GM23338 (cell line): ENCODE results near the gene CBX2. TPM values are rescaled to one million over a fixed set of nuclear protein-coding genes. Genes with fewer than 3 reads are reported as not detected.
A peak's percentile ranks its signal among the peaks of the same experiment; 100 is the strongest.

Experiments used
- ATAC-seq: fragments of 200-7000 bp; cut with Tn5 transposase; 3 replicates; pipeline ENCODE4 v1.9.1; 2020
- DNase-seq: peaks from one replicate; pipeline ENCODE4 v3.0.0-alpha.2; 2015; ENCODE audit warnings: low spot score
- H2AFZ ChIP-seq: fragments of 200-600 bp; sonication (generic); 2 replicates; pipeline ENCODE4 v1.8.0; 2016; ENCODE audit warnings: antibody characterized with exemption, mild to moderate bottlenecking, moderate library complexity
- H3F3A ChIP-seq: fragments of 200-600 bp; sonication (generic); replicated peaks from 2 replicates; pipeline ENCODE4 v1.8.0; 2017; ENCODE audit warnings: antibody characterized with exemption, mixed run types, low read depth
- H3K27ac ChIP-seq: fragments of 200-600 bp; sonication (generic); 2 replicates; pipeline ENCODE4 v1.6.1; 2016; ENCODE audit warnings: low read depth
- H3K27me3 ChIP-seq: fragments of 200-600 bp; sonication (generic); 2 replicates; pipeline ENCODE4 v1.8.0; 2016; ENCODE audit warnings: mild to moderate bottlenecking, mixed run types, moderate library complexity; ENCODE audit not compliant: insufficient read depth
- H3K36me3 ChIP-seq: fragments of 200-600 bp; sonication (generic); 2 replicates; pipeline ENCODE4 v1.8.0; 2016; ENCODE audit warnings: mild to moderate bottlenecking; ENCODE audit not compliant: insufficient read depth
- H3K4me1 ChIP-seq: fragments of 200-600 bp; sonication (generic); 2 replicates; pipeline ENCODE4 v1.8.0; 2016; ENCODE audit warnings: mild to moderate bottlenecking, moderate library complexity; ENCODE audit not compliant: insufficient read depth
- H3K4me2 ChIP-seq: fragments of 200-600 bp; sonication (generic); 2 replicates; pipeline ENCODE4 v1.7.1; 2017; ENCODE audit warnings: mixed run types
- H3K4me3 ChIP-seq: fragments of 200-600 bp; sonication (generic); 2 replicates; pipeline ENCODE4 v1.6.1; 2016; ENCODE audit warnings: mixed run types
- H3K79me2 ChIP-seq: fragments of 200-600 bp; sonication (generic); replicated peaks from 2 replicates; pipeline ENCODE4 v1.8.0; 2017; ENCODE audit warnings: mild to moderate bottlenecking; ENCODE audit not compliant: insufficient read depth
- H3K9me2 ChIP-seq: fragments of 200-600 bp; sonication (generic); 2 replicates; pipeline ENCODE4 v1.8.0; 2017; ENCODE audit not compliant: insufficient read depth
- H4K20me1 ChIP-seq: fragments of 200-600 bp; sonication (generic); replicated peaks from 2 replicates; pipeline ENCODE4 v1.8.0; 2017; ENCODE audit warnings: mild to moderate bottlenecking; ENCODE audit not compliant: insufficient read depth
- H3K27ac Mint-ChIP-seq: 2 replicates; pipeline ENCODE4 v1.8.0; 2020; ENCODE audit warnings: inconsistent platforms, mild to moderate bottlenecking, moderate library complexity, mixed read lengths
- H3K27me3 Mint-ChIP-seq: 3 replicates; pipeline ENCODE4 v1.8.0; 2022; ENCODE audit warnings: low read depth, mild to moderate bottlenecking, moderate library complexity, mixed read lengths, inconsistent platforms; ENCODE audit not compliant: insufficient read depth, poor library complexity
- H3K36me3 Mint-ChIP-seq: 3 replicates; pipeline ENCODE4 v1.8.0; 2021; ENCODE audit warnings: low read depth, mild to moderate bottlenecking, inconsistent platforms, moderate library complexity, mixed read lengths
- H3K4me1 Mint-ChIP-seq: 3 replicates; pipeline ENCODE4 v1.8.0; 2020; ENCODE audit warnings: mild to moderate bottlenecking, inconsistent platforms, mixed read lengths
- H3K4me3 Mint-ChIP-seq: 3 replicates; pipeline ENCODE4 v1.8.0; 2021; ENCODE audit warnings: moderate library complexity, mild to moderate bottlenecking, inconsistent platforms, mixed read lengths
- H3K9me3 Mint-ChIP-seq: 3 replicates; pipeline ENCODE4 v1.8.0; 2020; ENCODE audit warnings: moderate library complexity, mild to moderate bottlenecking, inconsistent platforms, mixed read lengths
- CREB1 ChIP-seq: fragments of 250-450 bp; sonication (Bioruptor Pico); IDR thresholded peaks from 2 replicates; pipeline ENCODE4 v1.5.0; 2020; ENCODE audit warnings: low read depth, mild to moderate bottlenecking, moderate library complexity
- EZH2 ChIP-seq: fragments of 200-600 bp; sonication (generic); IDR thresholded peaks from one replicate; pipeline ENCODE4 v1.8.0; 2017; ENCODE audit warnings: antibody characterized with exemption, mild to moderate bottlenecking, low read depth; ENCODE audit not compliant: unreplicated experiment
- EZH2phosphoT487 ChIP-seq: fragments of 200-600 bp; sonication (generic); IDR thresholded peaks from one replicate; pipeline ENCODE4 v1.8.1; 2018; ENCODE audit warnings: antibody characterized with exemption; ENCODE audit not compliant: unreplicated experiment
- JUNB ChIP-seq: IDR thresholded peaks from one replicate; pipeline ENCODE4 v1.6.1; 2016; ENCODE audit warnings: antibody characterized with exemption; ENCODE audit not compliant: unreplicated experiment
- NANOG ChIP-seq: IDR thresholded peaks from 2 replicates; pipeline ENCODE4 v1.6.1; 2016; ENCODE audit warnings: antibody characterized with exemption, borderline replicate concordance
- POLR2AphosphoS5 ChIP-seq: IDR thresholded peaks from 2 replicates; pipeline ENCODE4 v1.6.1; 2016; ENCODE audit warnings: antibody characterized with exemption, low read depth
- STAT1 ChIP-seq: IDR thresholded peaks from one replicate; pipeline ENCODE4 v1.6.1; 2016; ENCODE audit warnings: antibody characterized with exemption; ENCODE audit not compliant: unreplicated experiment
- ZNF114 ChIP-seq: fragments of 250-450 bp; sonication (Bioruptor Pico); IDR thresholded peaks from 2 replicates; pipeline ENCODE4 v1.5.0; 2020; ENCODE audit warnings: mild to moderate bottlenecking, moderate library complexity
- ZNF331 ChIP-seq: fragments of 250-450 bp; sonication (Bioruptor Pico); IDR thresholded peaks from 2 replicates; pipeline ENCODE4 v1.5.0; 2020; ENCODE audit warnings: low read depth, mild to moderate bottlenecking, moderate library complexity
- polyA plus RNA-seq: library from polyadenylated mRNA; unstranded; fragments of >200 nt; fragmentation: Nextera tagmentation; extraction: Ambion mirVana; gene quantifications from 2 replicates; pipeline ENCODE4 v1.2.1, GENCODE V29; 2016
- total RNA-seq: library from RNA; depleted of rRNA; stranded (reverse); fragments of >200 nt; shearing (Covaris generic); gene quantifications from 2 replicates; pipeline ENCODE4 v1.2.3, GENCODE V29; 2014
- TF ChIP-seq, protein P1 (sequence below): IDR thresholded peaks from one replicate; pipeline ENCODE4 v1.6.1; 2018; ENCODE audit warnings: antibody characterized with exemption; ENCODE audit not compliant: unreplicated experiment
- TF ChIP-seq, protein P2 (sequence below): IDR thresholded peaks from 2 replicates; pipeline ENCODE4 v1.6.1; 2016; ENCODE audit warnings: antibody characterized with exemption
- TF ChIP-seq, protein P3 (sequence below): fragments of 250-450 bp; sonication (Bioruptor Pico); IDR thresholded peaks from 2 replicates; pipeline ENCODE4 v1.5.0; 2020; ENCODE audit warnings: mild to moderate bottlenecking, moderate library complexity
- TF ChIP-seq, protein P4 (sequence below), 2 experiments: fragments of 200-600 bp in 1 of 2; sonication (generic) in 1 of 2; conservative IDR thresholded peaks; 2 replicates each; pipeline versions ENCODE4 v1.5.1 to v1.6.1; 2016 to 2017; ENCODE audit warnings: antibody characterized with exemption in 2 of 2, low read depth in 2 of 2, mild to moderate bottlenecking in 2 of 2, moderate library complexity in 1 of 2

The CBX2 gene
- total and polyA plus RNA-seq, 2 experiments from 2014 or later, result 26.6 to 114 TPM

DNA sequence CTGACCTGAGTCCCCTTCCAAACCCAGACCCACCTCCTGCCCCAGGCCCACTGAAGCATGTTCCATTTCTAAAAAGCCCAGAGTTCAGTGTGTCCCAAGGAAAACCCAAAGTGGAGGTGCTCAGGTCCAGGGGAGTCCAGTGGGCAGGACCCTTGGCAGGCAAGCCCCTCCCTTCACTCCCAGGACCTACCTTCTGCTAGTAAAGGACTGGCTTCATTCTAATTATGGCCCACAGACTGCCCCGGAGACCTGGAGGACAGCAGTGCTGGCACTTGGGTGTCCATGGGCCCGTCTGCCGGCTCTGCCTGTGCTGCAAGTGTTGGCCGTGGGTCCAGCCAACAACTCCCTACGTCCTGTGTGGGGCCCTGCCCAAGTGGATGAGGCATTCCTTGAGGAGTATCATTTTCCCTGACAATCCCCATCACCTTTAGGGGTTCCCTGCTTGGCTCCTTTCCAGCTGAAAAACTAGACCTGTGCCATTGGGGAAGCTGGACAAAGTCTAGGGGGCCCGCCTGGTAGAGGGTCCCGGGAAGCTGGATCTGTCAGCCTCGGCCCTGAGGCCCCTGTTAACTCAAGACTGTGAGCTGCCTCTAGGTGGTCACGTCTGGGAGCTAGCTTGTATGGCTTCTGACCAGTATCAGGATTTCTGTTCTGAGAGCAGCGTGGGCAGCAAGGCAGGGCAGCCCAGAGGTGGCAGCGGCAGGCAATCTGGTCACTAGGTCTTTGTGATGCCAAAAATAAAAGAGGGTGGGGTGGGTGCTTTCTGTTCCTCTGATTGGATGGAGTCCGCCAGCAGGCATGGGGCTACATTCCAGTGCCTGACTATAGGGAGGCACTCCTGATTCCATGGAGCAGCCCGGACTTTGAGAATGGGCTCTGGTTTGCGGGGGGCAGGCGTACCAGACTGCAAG is 8.2 kb downstream of the CBX2 start:
- Histone ChIP-seq H3K4me2 (0 out of 2 replicates have a peak overlapping the region, but pooled peaks have one; percentile 12), H3F3A (peaks cover 34% of the 10 kb centered on the region), H3K27ac (no peak overlapping the region), H3K4me3 (no peak overlapping the region), H2AFZ (no peak overlapping the region), H3K9me2 (no peaks in the 10 kb centered on the region), H3K4me1 (peaks cover 26% of the 10 kb centered on the region), H3K79me2 (0 out of 2 replicates have a peak, but pooled peaks cover 4% of the 10 kb centered on the region), H3K36me3 (no peaks in the 10 kb centered on the region; the same call in 1 of the 2 replicates), H3K27me3 (peaks cover 44% of the 10 kb centered on the region), H4K20me1 (peaks cover 36% of the 10 kb centered on the region)
- Mint-ChIP-seq H3K4me3 (no peak overlapping the region; the same call in 2 of the 3 replicates), H3K36me3 (peaks cover 45% of the 10 kb centered on the region), H3K9me3 (no peaks in the 10 kb centered on the region), H3K4me1 (peaks cover 50% of the 10 kb centered on the region), H3K27ac (no peak overlapping the region), H3K27me3 (peaks cover 74% of the 10 kb centered on the region)
- TF ChIP-seq JUNB, result no peak
- no peak for TF ChIP-seq NANOG
- TF ChIP-seq, protein P1, sequence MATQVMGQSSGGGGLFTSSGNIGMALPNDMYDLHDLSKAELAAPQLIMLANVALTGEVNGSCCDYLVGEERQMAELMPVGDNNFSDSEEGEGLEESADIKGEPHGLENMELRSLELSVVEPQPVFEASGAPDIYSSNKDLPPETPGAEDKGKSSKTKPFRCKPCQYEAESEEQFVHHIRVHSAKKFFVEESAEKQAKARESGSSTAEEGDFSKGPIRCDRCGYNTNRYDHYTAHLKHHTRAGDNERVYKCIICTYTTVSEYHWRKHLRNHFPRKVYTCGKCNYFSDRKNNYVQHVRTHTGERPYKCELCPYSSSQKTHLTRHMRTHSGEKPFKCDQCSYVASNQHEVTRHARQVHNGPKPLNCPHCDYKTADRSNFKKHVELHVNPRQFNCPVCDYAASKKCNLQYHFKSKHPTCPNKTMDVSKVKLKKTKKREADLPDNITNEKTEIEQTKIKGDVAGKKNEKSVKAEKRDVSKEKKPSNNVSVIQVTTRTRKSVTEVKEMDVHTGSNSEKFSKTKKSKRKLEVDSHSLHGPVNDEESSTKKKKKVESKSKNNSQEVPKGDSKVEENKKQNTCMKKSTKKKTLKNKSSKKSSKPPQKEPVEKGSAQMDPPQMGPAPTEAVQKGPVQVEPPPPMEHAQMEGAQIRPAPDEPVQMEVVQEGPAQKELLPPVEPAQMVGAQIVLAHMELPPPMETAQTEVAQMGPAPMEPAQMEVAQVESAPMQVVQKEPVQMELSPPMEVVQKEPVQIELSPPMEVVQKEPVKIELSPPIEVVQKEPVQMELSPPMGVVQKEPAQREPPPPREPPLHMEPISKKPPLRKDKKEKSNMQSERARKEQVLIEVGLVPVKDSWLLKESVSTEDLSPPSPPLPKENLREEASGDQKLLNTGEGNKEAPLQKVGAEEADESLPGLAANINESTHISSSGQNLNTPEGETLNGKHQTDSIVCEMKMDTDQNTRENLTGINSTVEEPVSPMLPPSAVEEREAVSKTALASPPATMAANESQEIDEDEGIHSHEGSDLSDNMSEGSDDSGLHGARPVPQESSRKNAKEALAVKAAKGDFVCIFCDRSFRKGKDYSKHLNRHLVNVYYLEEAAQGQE, result no peak
- no peak for TF ChIP-seq CREB1 (CRISPR knock-in tag)
- TF ChIP-seq STAT1, result no peak
- no peak for TF ChIP-seq POLR2AphosphoS5
- TF ChIP-seq, protein P2, sequence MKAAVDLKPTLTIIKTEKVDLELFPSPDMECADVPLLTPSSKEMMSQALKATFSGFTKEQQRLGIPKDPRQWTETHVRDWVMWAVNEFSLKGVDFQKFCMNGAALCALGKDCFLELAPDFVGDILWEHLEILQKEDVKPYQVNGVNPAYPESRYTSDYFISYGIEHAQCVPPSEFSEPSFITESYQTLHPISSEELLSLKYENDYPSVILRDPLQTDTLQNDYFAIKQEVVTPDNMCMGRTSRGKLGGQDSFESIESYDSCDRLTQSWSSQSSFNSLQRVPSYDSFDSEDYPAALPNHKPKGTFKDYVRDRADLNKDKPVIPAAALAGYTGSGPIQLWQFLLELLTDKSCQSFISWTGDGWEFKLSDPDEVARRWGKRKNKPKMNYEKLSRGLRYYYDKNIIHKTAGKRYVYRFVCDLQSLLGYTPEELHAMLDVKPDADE, result no peak
- TF ChIP-seq ZNF331 (CRISPR knock-in tag), result no peak
- no peak for TF ChIP-seq ZNF114 (CRISPR knock-in tag)
- TF ChIP-seq EZH2, result no peak
- no peak for TF ChIP-seq EZH2phosphoT487
- TF ChIP-seq, protein P3, sequence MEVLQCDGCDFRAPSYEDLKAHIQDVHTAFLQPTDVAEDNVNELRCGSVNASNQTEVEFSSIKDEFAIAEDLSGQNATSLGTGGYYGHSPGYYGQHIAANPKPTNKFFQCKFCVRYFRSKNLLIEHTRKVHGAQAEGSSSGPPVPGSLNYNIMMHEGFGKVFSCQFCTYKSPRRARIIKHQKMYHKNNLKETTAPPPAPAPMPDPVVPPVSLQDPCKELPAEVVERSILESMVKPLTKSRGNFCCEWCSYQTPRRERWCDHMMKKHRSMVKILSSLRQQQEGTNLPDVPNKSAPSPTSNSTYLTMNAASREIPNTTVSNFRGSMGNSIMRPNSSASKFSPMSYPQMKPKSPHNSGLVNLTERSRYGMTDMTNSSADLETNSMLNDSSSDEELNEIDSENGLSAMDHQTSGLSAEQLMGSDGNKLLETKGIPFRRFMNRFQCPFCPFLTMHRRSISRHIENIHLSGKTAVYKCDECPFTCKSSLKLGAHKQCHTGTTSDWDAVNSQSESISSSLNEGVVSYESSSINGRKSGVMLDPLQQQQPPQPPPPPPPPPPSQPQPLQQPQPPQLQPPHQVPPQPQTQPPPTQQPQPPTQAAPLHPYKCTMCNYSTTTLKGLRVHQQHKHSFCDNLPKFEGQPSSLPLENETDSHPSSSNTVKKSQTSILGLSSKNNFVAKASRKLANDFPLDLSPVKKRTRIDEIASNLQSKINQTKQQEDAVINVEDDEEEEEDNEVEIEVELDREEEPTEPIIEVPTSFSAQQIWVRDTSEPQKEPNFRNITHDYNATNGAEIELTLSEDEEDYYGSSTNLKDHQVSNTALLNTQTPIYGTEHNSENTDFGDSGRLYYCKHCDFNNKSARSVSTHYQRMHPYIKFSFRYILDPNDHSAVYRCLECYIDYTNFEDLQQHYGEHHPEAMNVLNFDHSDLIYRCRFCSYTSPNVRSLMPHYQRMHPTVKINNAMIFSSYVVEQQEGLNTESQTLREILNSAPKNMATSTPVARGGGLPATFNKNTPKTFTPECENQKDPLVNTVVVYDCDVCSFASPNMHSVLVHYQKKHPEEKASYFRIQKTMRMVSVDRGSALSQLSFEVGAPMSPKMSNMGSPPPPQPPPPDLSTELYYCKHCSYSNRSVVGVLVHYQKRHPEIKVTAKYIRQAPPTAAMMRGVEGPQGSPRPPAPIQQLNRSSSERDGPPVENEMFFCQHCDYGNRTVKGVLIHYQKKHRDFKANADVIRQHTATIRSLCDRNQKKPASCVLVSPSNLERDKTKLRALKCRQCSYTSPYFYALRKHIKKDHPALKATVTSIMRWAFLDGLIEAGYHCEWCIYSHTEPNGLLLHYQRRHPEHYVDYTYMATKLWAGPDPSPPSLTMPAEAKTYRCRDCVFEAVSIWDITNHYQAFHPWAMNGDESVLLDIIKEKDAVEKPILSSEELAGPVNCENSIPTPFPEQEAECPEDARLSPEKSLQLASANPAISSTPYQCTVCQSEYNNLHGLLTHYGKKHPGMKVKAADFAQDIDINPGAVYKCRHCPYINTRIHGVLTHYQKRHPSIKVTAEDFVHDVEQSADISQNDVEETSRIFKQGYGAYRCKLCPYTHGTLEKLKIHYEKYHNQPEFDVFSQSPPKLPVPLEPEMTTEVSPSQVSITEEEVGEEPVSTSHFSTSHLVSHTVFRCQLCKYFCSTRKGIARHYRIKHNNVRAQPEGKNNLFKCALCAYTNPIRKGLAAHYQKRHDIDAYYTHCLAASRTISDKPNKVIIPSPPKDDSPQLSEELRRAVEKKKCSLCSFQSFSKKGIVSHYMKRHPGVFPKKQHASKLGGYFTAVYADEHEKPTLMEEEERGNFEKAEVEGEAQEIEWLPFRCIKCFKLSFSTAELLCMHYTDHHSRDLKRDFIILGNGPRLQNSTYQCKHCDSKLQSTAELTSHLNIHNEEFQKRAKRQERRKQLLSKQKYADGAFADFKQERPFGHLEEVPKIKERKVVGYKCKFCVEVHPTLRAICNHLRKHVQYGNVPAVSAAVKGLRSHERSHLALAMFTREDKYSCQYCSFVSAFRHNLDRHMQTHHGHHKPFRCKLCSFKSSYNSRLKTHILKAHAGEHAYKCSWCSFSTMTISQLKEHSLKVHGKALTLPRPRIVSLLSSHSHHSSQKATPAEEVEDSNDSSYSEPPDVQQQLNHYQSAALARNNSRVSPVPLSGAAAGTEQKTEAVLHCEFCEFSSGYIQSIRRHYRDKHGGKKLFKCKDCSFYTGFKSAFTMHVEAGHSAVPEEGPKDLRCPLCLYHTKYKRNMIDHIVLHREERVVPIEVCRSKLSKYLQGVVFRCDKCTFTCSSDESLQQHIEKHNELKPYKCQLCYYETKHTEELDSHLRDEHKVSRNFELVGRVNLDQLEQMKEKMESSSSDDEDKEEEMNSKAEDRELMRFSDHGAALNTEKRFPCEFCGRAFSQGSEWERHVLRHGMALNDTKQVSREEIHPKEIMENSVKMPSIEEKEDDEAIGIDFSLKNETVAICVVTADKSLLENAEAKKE (CRISPR knock-in tag), result no peak
- TF ChIP-seq, protein P4, sequence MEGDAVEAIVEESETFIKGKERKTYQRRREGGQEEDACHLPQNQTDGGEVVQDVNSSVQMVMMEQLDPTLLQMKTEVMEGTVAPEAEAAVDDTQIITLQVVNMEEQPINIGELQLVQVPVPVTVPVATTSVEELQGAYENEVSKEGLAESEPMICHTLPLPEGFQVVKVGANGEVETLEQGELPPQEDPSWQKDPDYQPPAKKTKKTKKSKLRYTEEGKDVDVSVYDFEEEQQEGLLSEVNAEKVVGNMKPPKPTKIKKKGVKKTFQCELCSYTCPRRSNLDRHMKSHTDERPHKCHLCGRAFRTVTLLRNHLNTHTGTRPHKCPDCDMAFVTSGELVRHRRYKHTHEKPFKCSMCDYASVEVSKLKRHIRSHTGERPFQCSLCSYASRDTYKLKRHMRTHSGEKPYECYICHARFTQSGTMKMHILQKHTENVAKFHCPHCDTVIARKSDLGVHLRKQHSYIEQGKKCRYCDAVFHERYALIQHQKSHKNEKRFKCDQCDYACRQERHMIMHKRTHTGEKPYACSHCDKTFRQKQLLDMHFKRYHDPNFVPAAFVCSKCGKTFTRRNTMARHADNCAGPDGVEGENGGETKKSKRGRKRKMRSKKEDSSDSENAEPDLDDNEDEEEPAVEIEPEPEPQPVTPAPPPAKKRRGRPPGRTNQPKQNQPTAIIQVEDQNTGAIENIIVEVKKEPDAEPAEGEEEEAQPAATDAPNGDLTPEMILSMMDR (conservative IDR thresholded peaks at IDR 0.05; ENCODE audit: low read depth in 2 of 2), result no peak
- peak; percentile 4; the same call in 2 of the 3 replicates for ATAC-seq
- DNase-seq, result peak; percentile 43
